Mucosa of gallbladder (tissue), 1 donor: ENCODE measurements around the gene GHRH. TPM values are rescaled to one million over a fixed set of nuclear protein-coding genes. Genes with fewer than 3 reads are reported as not detected.
A peak's percentile ranks its signal among the peaks of the same experiment; 100 is the strongest.

Experiments used
- DNase-seq: peaks from one replicate; pipeline ENCODE4 v3.0.0-alpha.2; 2020; ENCODE audit warnings: low spot score
- total RNA-seq: library from RNA; stranded (reverse); gene quantifications from one replicate; pipeline ENCODE4 v1.2.1, GENCODE V29; 2021
- donor health status: DM: no; HTN: no; CAD: no.

GHRH gene
- total RNA-seq, 1 donor from 2014 or later: not detected

- no peak for DNase-seq
These were observed 55.8 kb downstream of the GHRH start for GRCh38 chr20:37205794-37206193.

GRCh38 chr20:37205130-37205529 is 56.5 kb downstream of the GHRH start:
- DNase-seq: no peak

- no peak for DNase-seq
These were observed 57.6 kb downstream of the GHRH start for GRCh38 chr20:37204056-37204455.

- peak; percentile 30 for DNase-seq
These were observed 59.2 kb downstream of the GHRH start for GRCh38 chr20:37202267-37202943.

- no peak for DNase-seq
These were observed 59.8 kb downstream of the GHRH start for GRCh38 chr20:37201827-37202162.

Other genes starting within 250 kb of the GHRH start
- 4.6 TPM for gene RBL1, start 165.8 kb downstream of the GHRH start, total RNA-seq
- gene RPN2, start 82.5 kb downstream of the GHRH start, total RNA-seq: 206 TPM
- 1.8 TPM for gene MROH8, start 82.3 kb downstream of the GHRH start, total RNA-seq
- 51.6 TPM for gene MANBAL, start 27.8 kb upstream of the GHRH start, total RNA-seq
- 210 TPM for gene SRC, start 84.3 kb upstream of the GHRH start, total RNA-seq